ENCODE data around the gene PRCP.
A peak's percentile ranks its signal among the peaks of the same experiment; 100 is the strongest.

The PRCP gene

DNA sequence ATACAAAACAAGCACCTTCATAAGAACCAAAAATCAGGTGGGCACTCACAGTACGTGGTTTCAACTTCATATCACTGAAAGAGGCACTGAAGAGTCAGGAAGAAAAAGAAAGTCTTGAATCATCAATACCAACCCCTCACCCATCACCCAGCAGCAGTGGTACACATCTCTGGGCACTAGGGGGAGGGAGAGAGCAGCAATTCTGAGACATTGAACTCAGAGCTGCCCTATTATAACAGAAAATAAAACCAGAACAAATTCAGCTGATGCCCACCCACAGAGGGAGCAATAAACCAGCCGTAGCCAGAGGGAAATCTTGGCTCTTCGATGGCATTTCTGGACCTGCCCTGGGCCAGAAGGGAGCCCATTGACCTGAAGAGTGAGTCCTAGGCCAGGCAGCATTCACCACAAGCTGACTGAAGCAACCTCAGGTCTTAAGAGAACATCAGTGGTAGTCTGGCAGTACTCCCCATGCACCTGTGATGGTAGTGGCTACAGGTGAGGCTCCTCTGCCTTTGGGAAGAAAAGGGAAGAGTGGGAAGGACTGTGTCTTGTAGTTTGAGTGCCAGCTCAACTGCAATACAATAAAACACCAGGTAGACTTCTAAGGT is 124.4 kb downstream of the PRCP start:
- ChIA-PET CTCF (interaction anchor here (0.6 to 0.8 kb wide), 4 partner anchors 10 to 24 kb away, joined by 3 read pairs; no protein-coding TSS in a partner anchor), POLR2A (ENCODE audit: low non-redundant PET) (no interaction called here)
- DNase-seq (ENCODE audit: low spot score) = peak; percentile 17
- TF ChIP-seq, protein P1, sequence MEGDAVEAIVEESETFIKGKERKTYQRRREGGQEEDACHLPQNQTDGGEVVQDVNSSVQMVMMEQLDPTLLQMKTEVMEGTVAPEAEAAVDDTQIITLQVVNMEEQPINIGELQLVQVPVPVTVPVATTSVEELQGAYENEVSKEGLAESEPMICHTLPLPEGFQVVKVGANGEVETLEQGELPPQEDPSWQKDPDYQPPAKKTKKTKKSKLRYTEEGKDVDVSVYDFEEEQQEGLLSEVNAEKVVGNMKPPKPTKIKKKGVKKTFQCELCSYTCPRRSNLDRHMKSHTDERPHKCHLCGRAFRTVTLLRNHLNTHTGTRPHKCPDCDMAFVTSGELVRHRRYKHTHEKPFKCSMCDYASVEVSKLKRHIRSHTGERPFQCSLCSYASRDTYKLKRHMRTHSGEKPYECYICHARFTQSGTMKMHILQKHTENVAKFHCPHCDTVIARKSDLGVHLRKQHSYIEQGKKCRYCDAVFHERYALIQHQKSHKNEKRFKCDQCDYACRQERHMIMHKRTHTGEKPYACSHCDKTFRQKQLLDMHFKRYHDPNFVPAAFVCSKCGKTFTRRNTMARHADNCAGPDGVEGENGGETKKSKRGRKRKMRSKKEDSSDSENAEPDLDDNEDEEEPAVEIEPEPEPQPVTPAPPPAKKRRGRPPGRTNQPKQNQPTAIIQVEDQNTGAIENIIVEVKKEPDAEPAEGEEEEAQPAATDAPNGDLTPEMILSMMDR (conservative IDR thresholded peaks at IDR 0.05; ENCODE audit: low read depth) = peak; percentile 40; the same call in 1 of the 2 replicates
- H3K27ac ChIP-seq = no peak overlapping the region

DNA sequence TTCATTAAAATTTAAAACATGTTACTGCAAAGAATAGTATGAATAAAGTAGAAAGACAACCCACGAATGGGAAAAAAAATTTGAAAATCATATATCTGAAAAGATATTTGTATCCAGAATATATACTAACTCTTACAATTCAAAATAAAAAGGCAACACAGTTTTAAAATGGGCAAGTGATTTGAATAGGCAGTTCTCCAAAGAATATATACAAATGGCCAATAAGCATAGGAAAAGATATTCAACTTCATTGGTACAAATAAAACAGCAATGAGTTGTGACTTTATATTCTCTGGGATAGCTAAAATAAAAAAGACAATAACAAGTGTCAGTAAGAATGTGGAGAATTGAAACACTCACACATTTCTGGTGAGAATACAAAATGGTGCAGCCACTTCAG is 125.0 kb downstream of the PRCP start:
- ChIA-PET POLR2A (ENCODE audit: low non-redundant PET) (no interaction called here), CTCF (interaction anchor here (0.6 kb wide), 1 partner anchor 507 kb away, joined by 3 read pairs; no protein-coding TSS in a partner anchor)
- H3K27ac ChIP-seq = no peak overlapping the region
- TF ChIP-seq, protein P1 (conservative IDR thresholded peaks at IDR 0.05; ENCODE audit: low read depth) = no peak
- no peak for DNase-seq (ENCODE audit: low spot score)

All from RWPE1 (cell line).